ENCODE results near the gene RGCC.
"Not testable (repeated sequence)": the region's sequence is repeated elsewhere in the genome, so short reads cannot be mapped to it uniquely, and the experiment has no call there.

The RGCC gene

DNA sequence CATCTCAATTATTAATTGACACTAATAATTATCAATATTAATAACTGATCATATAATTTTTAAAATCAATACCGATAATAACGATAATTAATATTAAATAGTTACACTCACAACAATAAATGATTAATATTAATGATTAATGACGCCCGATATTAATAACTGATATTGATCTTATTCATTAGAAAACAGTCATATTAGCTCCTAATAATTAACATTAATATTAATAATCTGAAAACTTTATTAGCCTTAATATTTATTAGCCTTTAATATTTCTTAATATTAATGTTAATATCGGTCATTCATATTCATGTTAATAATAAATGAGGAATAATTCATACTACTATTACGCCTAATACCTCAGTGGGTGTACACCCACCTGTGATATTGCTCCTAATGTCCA, 32.7 kb upstream of the RGCC start:
- H3K27ac Mint-ChIP-seq; H3K4me1 Mint-ChIP-seq; H3K27me3 Mint-ChIP-seq; H3K4me3 Mint-ChIP-seq; ATAC-seq; DNase-seq; H3K9me3 Mint-ChIP-seq; H3K36me3 Mint-ChIP-seq (ENCODE audit: low read depth): not testable (repeated sequence)

- Mint-ChIP-seq H3K27ac (no peak overlapping the region), H3K9me3 (no peaks in the 10 kb centered on the region)
Observed at GRCh38 chr13:41426047-41426446, 31.3 kb upstream of the RGCC start.

DNA sequence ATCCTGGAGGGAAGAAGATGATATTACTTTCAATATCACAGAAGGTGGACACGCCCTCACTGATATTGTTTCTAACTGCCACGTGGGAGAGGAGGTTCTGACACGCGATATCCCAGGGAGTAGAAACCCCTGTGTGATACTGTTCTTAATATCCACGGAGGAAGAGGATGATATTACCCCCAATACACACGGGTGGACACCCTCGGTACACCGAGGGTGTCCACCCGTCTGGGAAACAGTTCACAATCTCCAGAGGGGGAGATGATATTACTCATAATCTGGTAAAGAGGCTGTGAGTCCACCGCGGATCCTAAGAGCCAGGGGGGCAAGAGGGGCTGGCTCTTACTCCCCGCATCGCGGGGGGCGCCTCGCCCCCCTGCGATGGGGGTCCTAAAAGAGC, 29.7 kb upstream of the RGCC start:
- Mint-ChIP-seq H3K27ac (peak overlapping the region; percentile 22), H3K36me3 (ENCODE audit: low read depth) (no peaks in the 10 kb centered on the region)

More at GRCh38 chr13:41426047-41426446, 31.3 kb upstream of the RGCC start:
- DNase-seq (no peak), ATAC-seq (peak; percentile 15)
- peaks cover 6% of the 10 kb centered on the region for H3K27me3 Mint-ChIP-seq
- peaks cover 5% of the 10 kb centered on the region for H3K4me1 Mint-ChIP-seq
- H3K4me3 Mint-ChIP-seq: no peak overlapping the region
- no peaks in the 10 kb centered on the region for H3K36me3 Mint-ChIP-seq (ENCODE audit: low read depth)

GRCh38 chr13:41428155-41428554, 29.2 kb upstream of the RGCC start:
- Mint-ChIP-seq H3K36me3 (ENCODE audit: low read depth) (no peaks in the 10 kb centered on the region), H3K4me1 (peaks cover 5% of the 10 kb centered on the region), H3K9me3 (no peaks in the 10 kb centered on the region), H3K27ac (no peak overlapping the region), H3K27me3 (peaks cover 6% of the 10 kb centered on the region), H3K4me3 (no peak overlapping the region)
- ATAC-seq (peak; percentile 80), DNase-seq (peak; percentile 45)

More for the DNA sequence above, 29.7 kb upstream of the RGCC start:
- peaks cover 6% of the 10 kb centered on the region for H3K27me3 Mint-ChIP-seq
- peaks cover 5% of the 10 kb centered on the region for H3K4me1 Mint-ChIP-seq
- H3K9me3 Mint-ChIP-seq: no peaks in the 10 kb centered on the region
- peak overlapping the region; percentile 53 for H3K4me3 Mint-ChIP-seq
- ATAC-seq (no peak), DNase-seq (no peak)

DNA sequence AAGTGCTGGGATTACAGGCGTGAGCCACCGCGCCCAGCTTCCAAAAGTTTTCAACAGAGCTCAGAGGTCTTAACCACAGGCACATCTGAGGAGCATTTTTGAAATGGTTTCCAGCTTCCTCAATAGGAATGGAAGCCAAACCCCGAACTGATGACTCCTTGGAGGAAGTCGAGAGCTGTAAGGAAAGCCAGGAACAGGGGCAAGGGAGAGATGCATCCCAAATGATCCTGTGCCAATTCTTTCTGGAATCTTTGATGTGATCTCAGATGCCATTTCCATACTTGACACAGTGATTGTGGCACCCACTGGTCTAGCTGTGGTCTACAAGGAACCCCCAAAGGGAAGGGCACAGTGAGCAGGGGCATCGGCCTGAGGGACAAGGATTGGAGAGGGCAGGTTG, 23.3 kb upstream of the RGCC start:
- H3K4me1 Mint-ChIP-seq; H3K27me3 Mint-ChIP-seq; ATAC-seq; H3K4me3 Mint-ChIP-seq; H3K27ac Mint-ChIP-seq; H3K9me3 Mint-ChIP-seq; DNase-seq; H3K36me3 Mint-ChIP-seq (ENCODE audit: low read depth): not testable (repeated sequence)

DNA sequence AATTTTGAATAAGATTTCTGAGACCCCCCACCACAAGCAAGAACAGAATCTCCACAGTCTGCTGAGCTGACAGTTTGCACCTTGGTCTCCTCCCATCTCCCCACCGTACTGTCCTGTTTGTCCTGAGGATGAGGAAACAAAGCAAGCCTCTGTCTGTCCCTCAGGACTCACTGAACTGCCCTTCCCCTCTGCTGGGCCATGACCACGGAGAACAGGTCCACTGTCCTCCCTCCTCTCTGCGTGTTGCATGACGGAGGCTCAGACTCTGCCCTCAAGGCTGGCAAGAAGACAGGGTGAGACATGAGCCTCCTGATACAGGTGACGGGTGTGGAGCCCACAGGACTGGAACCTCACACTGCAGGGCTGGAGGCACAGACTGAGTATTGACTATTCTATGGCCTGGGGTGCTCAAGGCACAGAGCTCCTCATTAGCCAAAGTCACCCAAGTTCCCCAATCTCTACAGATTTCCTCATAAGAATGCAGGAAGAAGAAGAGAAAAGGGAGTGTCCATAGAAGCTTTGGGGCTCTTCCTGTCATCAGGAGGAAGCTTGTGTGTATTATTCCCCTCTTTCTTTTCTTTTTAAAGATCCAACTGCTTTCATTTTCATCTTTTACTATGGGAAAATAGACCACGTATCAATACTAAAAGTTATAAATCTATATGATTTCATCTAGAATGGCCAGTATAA, 22.4 kb upstream of the RGCC start:
- no peaks in the 10 kb centered on the region for H3K27me3 Mint-ChIP-seq
- no peak for ATAC-seq
- H3K36me3 Mint-ChIP-seq (ENCODE audit: low read depth): no peaks in the 10 kb centered on the region
- no peaks in the 10 kb centered on the region for H3K4me1 Mint-ChIP-seq
- no peaks in the 10 kb centered on the region for H3K9me3 Mint-ChIP-seq
- no peak for DNase-seq
- H3K4me3 Mint-ChIP-seq: no peak overlapping the region
- H3K27ac Mint-ChIP-seq: no peak overlapping the region

- DNase-seq (no peak), ATAC-seq (no peak)
- no peaks in the 10 kb centered on the region for H3K27me3 Mint-ChIP-seq
- no peaks in the 10 kb centered on the region for H3K4me1 Mint-ChIP-seq
- H3K9me3 Mint-ChIP-seq: no peaks in the 10 kb centered on the region
- H3K4me3 Mint-ChIP-seq: no peak overlapping the region
- no peaks in the 10 kb centered on the region for H3K36me3 Mint-ChIP-seq (ENCODE audit: low read depth)
- H3K27ac Mint-ChIP-seq: no peak overlapping the region
Observed at GRCh38 chr13:41443969-41444368, 13.4 kb upstream of the RGCC start.

DNA sequence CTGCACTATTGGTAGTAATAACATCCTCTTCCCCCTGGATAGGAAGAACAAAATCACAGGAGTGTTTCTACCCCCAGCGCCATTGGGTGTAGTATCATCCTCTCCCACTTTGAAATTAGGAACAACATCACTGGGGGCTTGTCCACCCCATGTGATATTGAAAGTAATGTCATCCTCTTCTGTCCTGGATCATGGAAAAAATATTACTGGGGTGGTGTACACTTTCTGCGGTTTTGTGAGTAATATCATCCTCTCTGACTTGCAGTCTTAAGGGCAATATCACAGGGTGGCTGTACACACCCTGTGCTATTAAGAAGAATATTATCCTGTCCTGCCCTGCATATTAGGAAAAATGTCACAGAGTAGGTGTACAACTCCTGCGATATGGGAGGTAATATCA, 4.9 kb upstream of the RGCC start:
- no peak for DNase-seq
- H3K4me3 Mint-ChIP-seq: no peak overlapping the region
- H3K4me1 Mint-ChIP-seq: peaks cover 25% of the 10 kb centered on the region
- peaks cover 10% of the 10 kb centered on the region for H3K9me3 Mint-ChIP-seq
- ATAC-seq: peak; percentile 51
- peaks cover 5% of the 10 kb centered on the region for H3K36me3 Mint-ChIP-seq (ENCODE audit: low read depth)
- peaks cover 19% of the 10 kb centered on the region for H3K27me3 Mint-ChIP-seq
- peak overlapping the region; percentile 53 for H3K27ac Mint-ChIP-seq

DNA sequence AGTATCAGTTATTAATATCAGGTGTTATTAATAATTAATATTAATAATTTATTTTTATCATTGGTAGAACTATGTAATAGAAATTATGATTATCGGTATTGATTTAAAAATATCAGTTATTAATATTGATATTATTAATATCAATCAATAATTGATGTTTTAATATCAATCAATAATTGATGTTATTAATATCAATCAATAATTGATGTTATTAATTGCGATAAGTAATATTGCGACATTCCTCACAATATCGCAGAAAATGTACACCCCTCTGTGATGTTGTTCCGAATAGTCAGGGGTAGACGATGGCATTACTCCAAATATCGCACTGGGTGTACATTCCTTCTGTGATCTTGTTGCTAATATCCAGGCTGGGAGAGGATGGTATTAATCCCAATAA, 3.7 kb upstream of the RGCC start:
- Mint-ChIP-seq H3K27me3 (peaks cover 19% of the 10 kb centered on the region), H3K9me3 (peaks cover 10% of the 10 kb centered on the region), H3K36me3 (ENCODE audit: low read depth) (peaks cover 8% of the 10 kb centered on the region), H3K4me1 (peaks cover 25% of the 10 kb centered on the region), H3K4me3 (no peak overlapping the region), H3K27ac (no peak overlapping the region)
- ATAC-seq: no peak
- DNase-seq: no peak

- Mint-ChIP-seq H3K9me3 (peaks cover 10% of the 10 kb centered on the region), H3K4me3 (no peak overlapping the region)
Observed at GRCh38 chr13:41454170-41454569, 3.2 kb upstream of the RGCC start.

DNA sequence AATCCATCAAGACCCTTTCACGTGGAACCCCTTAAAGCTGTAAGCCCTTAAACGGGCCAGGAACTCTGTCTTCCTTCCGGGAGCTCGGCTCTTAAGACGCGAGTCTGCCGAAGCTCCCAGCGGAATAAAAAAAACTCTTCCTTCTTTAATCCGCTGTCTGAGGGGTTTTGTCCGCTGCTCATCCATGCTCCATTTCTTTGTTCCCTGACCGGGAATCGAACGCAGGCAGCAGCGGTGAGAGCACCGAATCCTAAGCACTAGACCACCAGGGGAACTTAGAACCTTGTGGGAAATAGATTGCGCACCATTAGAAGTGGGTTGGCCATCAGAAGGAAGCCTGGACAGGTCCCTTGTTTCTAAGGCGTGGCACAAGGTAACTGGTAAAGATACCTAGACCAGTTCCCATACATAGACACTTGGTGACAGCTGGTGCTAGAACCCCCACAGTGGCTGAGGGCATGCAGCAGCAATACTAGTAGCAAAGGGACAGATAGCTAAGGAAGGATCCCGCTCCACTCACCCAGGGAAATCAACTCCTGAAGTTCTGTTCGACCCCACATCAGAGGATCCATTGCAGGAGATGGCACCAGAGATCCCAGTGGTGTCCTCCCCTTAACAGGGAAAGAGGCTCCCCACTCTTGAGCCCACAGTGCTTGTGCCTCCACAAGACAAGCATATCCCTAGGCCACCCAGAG, 1.5 kb upstream of the RGCC start:
- no peak for ATAC-seq

More at GRCh38 chr13:41454170-41454569, 3.2 kb upstream of the RGCC start:
- H3K4me1 Mint-ChIP-seq: peaks cover 29% of the 10 kb centered on the region
- no peak for ATAC-seq
- H3K27ac Mint-ChIP-seq: no peak overlapping the region
- peaks cover 12% of the 10 kb centered on the region for H3K36me3 Mint-ChIP-seq (ENCODE audit: low read depth)
- H3K27me3 Mint-ChIP-seq: peaks cover 21% of the 10 kb centered on the region
- no peak for DNase-seq

GRCh38 chr13:41457589-41458186, 338 bp downstream of the RGCC start:
- DNase-seq (peak; percentile 46), ATAC-seq (peak; percentile 2)
- H3K9me3 Mint-ChIP-seq: peaks cover 10% of the 10 kb centered on the region
- peak overlapping the region; percentile 89 for H3K4me3 Mint-ChIP-seq
- peaks cover 21% of the 10 kb centered on the region for H3K27me3 Mint-ChIP-seq
- H3K27ac Mint-ChIP-seq: peak overlapping the region; percentile 96
- peaks cover 37% of the 10 kb centered on the region for H3K36me3 Mint-ChIP-seq (ENCODE audit: low read depth)
- H3K4me1 Mint-ChIP-seq: peaks cover 56% of the 10 kb centered on the region

More for the DNA sequence above, 1.5 kb upstream of the RGCC start:
- H3K27ac Mint-ChIP-seq: peak overlapping the region; percentile 80
- H3K4me3 Mint-ChIP-seq: peak overlapping the region; percentile 57
- H3K36me3 Mint-ChIP-seq (ENCODE audit: low read depth): peaks cover 29% of the 10 kb centered on the region
- no peak for DNase-seq
- peaks cover 45% of the 10 kb centered on the region for H3K4me1 Mint-ChIP-seq
- peaks cover 21% of the 10 kb centered on the region for H3K27me3 Mint-ChIP-seq
- peaks cover 10% of the 10 kb centered on the region for H3K9me3 Mint-ChIP-seq

GRCh38 chr13:41458187-41458760, 924 bp downstream of the RGCC start:
- DNase-seq (peak; percentile 74), ATAC-seq (peak; percentile 6)
- Mint-ChIP-seq H3K4me3 (peak overlapping the region; percentile 89), H3K9me3 (peaks cover 10% of the 10 kb centered on the region), H3K4me1 (peaks cover 56% of the 10 kb centered on the region), H3K27ac (peak overlapping the region; percentile 96), H3K27me3 (peaks cover 21% of the 10 kb centered on the region), H3K36me3 (ENCODE audit: low read depth) (peaks cover 43% of the 10 kb centered on the region)

DNA sequence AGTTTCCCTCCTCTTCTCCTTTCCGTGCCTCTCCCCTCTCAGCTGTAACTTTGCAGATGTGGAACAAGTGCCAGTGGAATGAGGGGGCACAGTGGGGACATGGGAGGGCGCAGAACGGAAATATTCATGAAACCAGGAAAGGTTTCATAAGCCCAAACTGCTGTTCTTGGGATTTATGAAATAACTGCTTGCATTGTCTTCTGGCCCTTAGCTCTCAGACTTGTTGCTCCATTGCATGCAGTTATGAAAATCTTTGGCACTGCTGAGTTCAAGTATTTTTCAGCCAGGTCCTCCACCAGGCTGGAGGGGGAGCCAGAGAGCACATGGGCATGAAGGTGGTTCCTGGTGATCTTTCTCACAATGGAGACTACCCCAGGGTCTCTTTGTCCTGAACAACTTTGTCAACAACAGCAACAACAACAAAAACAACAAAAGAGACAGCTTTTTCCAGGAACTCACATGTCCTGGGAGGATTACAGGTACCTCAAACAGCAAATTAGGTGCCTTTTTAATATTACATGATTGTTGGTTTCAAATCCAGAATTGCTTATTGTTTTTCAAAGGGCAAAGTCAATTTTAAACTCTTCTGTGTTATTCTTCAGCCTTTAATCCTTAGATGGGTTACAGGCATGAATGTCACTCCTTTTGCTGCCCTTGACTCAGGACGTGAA, 1.5 kb downstream of the RGCC start:
- Mint-ChIP-seq H3K27ac (peak overlapping the region; percentile 96), H3K36me3 (ENCODE audit: low read depth) (peaks cover 47% of the 10 kb centered on the region), H3K27me3 (peaks cover 21% of the 10 kb centered on the region), H3K4me3 (peak overlapping the region; percentile 89), H3K9me3 (peaks cover 8% of the 10 kb centered on the region), H3K4me1 (peaks cover 61% of the 10 kb centered on the region)
- DNase-seq (peak; percentile 72), ATAC-seq (no peak)

Data from activated naive CD8-positive, alpha-beta T cell treated with anti-CD3 and anti-CD28 coated beads, Interleukin-2, amount 50 U/mL, for 24 hours (primary cell).